Endodermal cell (in vitro differentiated cells): ENCODE measurements around the gene SCRG1. TPM values are rescaled to one million over a fixed set of nuclear protein-coding genes. Genes with fewer than 3 reads are reported as not detected.

Source experiments
- DNase-seq: peaks from one replicate; pipeline ENCODE4 v3.0.0-alpha.2; 2017
- H3K27ac ChIP-seq: 2 replicates; pipeline ENCODE4 v1.5.1; 2013; ENCODE audit warnings: mild to moderate bottlenecking, low read depth, low read length, moderate library complexity
- H3K27me3 ChIP-seq: 2 replicates; pipeline ENCODE4 v1.6.1; 2013; ENCODE audit warnings: mild to moderate bottlenecking, low read length, moderate library complexity; ENCODE audit not compliant: insufficient read depth, control insufficient read depth, poor library complexity, severe bottlenecking
- H3K36me3 ChIP-seq: 2 replicates; pipeline ENCODE4 v1.7.0; 2013; ENCODE audit warnings: mild to moderate bottlenecking, low read length, moderate library complexity; ENCODE audit not compliant: control insufficient read depth, insufficient read depth
- H3K4me1 ChIP-seq: one replicate; pipeline ENCODE4 v1.7.0; 2013; ENCODE audit warnings: low read length; ENCODE audit not compliant: control insufficient read depth, insufficient read depth
- H3K4me3 ChIP-seq: 2 replicates; pipeline ENCODE4 v1.5.1; 2013; ENCODE audit warnings: mild to moderate bottlenecking, low read length, moderate library complexity
- H3K9ac ChIP-seq: 2 replicates; pipeline ENCODE4 v1.6.1; 2013; ENCODE audit warnings: mild to moderate bottlenecking, low read length, moderate library complexity; ENCODE audit not compliant: poor library complexity, severe bottlenecking; ENCODE audit errors: extremely low read depth
- H3K9me3 ChIP-seq: 2 replicates; pipeline ENCODE4 v1.6.1; 2013; ENCODE audit warnings: mild to moderate bottlenecking, low read length, moderate library complexity; ENCODE audit not compliant: control insufficient read depth
- H3K27ac Mint-ChIP-seq: 2 replicates; pipeline ENCODE4 v1.8.0; 2020; ENCODE audit warnings: mixed read lengths
- H3K27me3 Mint-ChIP-seq: 2 replicates; pipeline ENCODE4 v1.8.0; 2021; ENCODE audit warnings: mild to moderate bottlenecking, mixed read lengths; ENCODE audit not compliant: insufficient read depth
- H3K36me3 Mint-ChIP-seq: 2 replicates; pipeline ENCODE4 v1.8.0; 2020; ENCODE audit warnings: low read depth, mixed read lengths
- H3K4me1 Mint-ChIP-seq: 2 replicates; pipeline ENCODE4 v1.8.0; 2020; ENCODE audit warnings: mixed read lengths
- H3K4me3 Mint-ChIP-seq: 2 replicates; pipeline ENCODE4 v1.8.0; 2020; ENCODE audit warnings: mild to moderate bottlenecking, moderate library complexity, mixed read lengths
- H3K9me3 Mint-ChIP-seq: 2 replicates; pipeline ENCODE4 v1.8.0; 2020; ENCODE audit warnings: mild to moderate bottlenecking, mixed read lengths
- WGBS, 2 experiments: methylation state at CpG; one replicate each; pipeline versions ENCODE4 v1.1.5 to v1.1.7; 2013; ENCODE audit warnings: missing lambda C conversion rate in 2 of 2, mixed read lengths in 1 of 2; ENCODE audit not compliant: insufficient coverage in 1 of 2, insufficient read length in 1 of 2; 5-methylcytosine and 5-hydroxymethylcytosine counted together
- total RNA-seq, 2 donors: library from RNA; stranded (reverse); fragmentation: NEBNext Ultra II Directional in 1 of 2; extraction: Animal tissue kit (Norgen Biotek cat#: 25700) in 1 of 2; gene quantifications; 2 replicates in 1 of 2; 3 replicates in 1 of 2; pipeline ENCODE4 v1.2.1, GENCODE V29; 2021
- TF ChIP-seq, protein P1 (sequence below): fragments of 200-600 bp; sonication (generic); conservative IDR thresholded peaks from 2 replicates; pipeline ENCODE4 v1.5.0; 2021; ENCODE audit warnings: antibody characterized with exemption, mild to moderate bottlenecking

Gene SCRG1
- total RNA-seq, 2 donors from 2014 or later = not detected

GRCh38 chr4:173386751-173387150, 12.2 kb downstream of the SCRG1 start:
- H3K27ac Mint-ChIP-seq = no peak overlapping the region
- H3K4me3 Mint-ChIP-seq = no peak overlapping the region
- Histone ChIP-seq H3K9me3 (no peaks in the 10 kb centered on the region), H3K27ac (no peak overlapping the region), H3K4me1 (no peaks in the 10 kb centered on the region), H3K4me3 (no peak overlapping the region), H3K36me3 (no peaks in the 10 kb centered on the region), H3K9ac (no peak overlapping the region), H3K27me3 (no peaks in the 10 kb centered on the region)
- no peaks in the 10 kb centered on the region for H3K27me3 Mint-ChIP-seq
- peaks cover under 1% of the 10 kb centered on the region for H3K4me1 Mint-ChIP-seq
- TF ChIP-seq, protein P1, sequence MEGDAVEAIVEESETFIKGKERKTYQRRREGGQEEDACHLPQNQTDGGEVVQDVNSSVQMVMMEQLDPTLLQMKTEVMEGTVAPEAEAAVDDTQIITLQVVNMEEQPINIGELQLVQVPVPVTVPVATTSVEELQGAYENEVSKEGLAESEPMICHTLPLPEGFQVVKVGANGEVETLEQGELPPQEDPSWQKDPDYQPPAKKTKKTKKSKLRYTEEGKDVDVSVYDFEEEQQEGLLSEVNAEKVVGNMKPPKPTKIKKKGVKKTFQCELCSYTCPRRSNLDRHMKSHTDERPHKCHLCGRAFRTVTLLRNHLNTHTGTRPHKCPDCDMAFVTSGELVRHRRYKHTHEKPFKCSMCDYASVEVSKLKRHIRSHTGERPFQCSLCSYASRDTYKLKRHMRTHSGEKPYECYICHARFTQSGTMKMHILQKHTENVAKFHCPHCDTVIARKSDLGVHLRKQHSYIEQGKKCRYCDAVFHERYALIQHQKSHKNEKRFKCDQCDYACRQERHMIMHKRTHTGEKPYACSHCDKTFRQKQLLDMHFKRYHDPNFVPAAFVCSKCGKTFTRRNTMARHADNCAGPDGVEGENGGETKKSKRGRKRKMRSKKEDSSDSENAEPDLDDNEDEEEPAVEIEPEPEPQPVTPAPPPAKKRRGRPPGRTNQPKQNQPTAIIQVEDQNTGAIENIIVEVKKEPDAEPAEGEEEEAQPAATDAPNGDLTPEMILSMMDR = no peak
- no peak for DNase-seq
- no peaks in the 10 kb centered on the region for H3K9me3 Mint-ChIP-seq
- H3K36me3 Mint-ChIP-seq = no peaks in the 10 kb centered on the region

GRCh38 chr4:173382349-173382748, 16.6 kb downstream of the SCRG1 start:
- H3K36me3 Mint-ChIP-seq = no peaks in the 10 kb centered on the region
- TF ChIP-seq, protein P1 = no peak
- no peaks in the 10 kb centered on the region for H3K4me1 ChIP-seq
- H3K4me3 Mint-ChIP-seq = no peak overlapping the region
- no peak overlapping the region for H3K9ac ChIP-seq
- 79 to 100% methylated on average over 1 to 3 of the region's 4 CpGs for WGBS, 2 experiments
- no peak for DNase-seq
- H3K27ac ChIP-seq = no peak overlapping the region
- no peak overlapping the region for H3K27ac Mint-ChIP-seq
- peaks cover 11% of the 10 kb centered on the region for H3K4me1 Mint-ChIP-seq
- no peaks in the 10 kb centered on the region for H3K9me3 Mint-ChIP-seq
- H3K36me3 ChIP-seq = no peaks in the 10 kb centered on the region
- no peak overlapping the region for H3K4me3 ChIP-seq
- H3K9me3 ChIP-seq = no peaks in the 10 kb centered on the region
- H3K27me3 ChIP-seq = no peaks in the 10 kb centered on the region
- H3K27me3 Mint-ChIP-seq = no peaks in the 10 kb centered on the region

GRCh38 chr4:173381610-173382009, 17.3 kb downstream of the SCRG1 start:
- H3K27ac ChIP-seq = no peak overlapping the region
- H3K9me3 Mint-ChIP-seq = no peaks in the 10 kb centered on the region
- H3K27me3 Mint-ChIP-seq = no peaks in the 10 kb centered on the region
- TF ChIP-seq, protein P1 = no peak
- H3K9me3 ChIP-seq = no peaks in the 10 kb centered on the region
- H3K4me3 ChIP-seq = no peak overlapping the region
- no peak overlapping the region for H3K27ac Mint-ChIP-seq
- no peak for DNase-seq
- H3K9ac ChIP-seq = no peak overlapping the region
- H3K27me3 ChIP-seq = no peaks in the 10 kb centered on the region
- H3K36me3 ChIP-seq = no peaks in the 10 kb centered on the region
- H3K36me3 Mint-ChIP-seq = no peaks in the 10 kb centered on the region
- H3K4me1 Mint-ChIP-seq = peaks cover 11% of the 10 kb centered on the region
- 44% methylated on average over 1 of the region's 1 CpG; no CpG with 5 or more reads in 1 of the 2 experiments for WGBS, 2 experiments
- no peaks in the 10 kb centered on the region for H3K4me1 ChIP-seq
- H3K4me3 Mint-ChIP-seq = no peak overlapping the region
